Right kidney (tissue), 1 donor: ENCODE measurements around the gene MALAT1.

Experiments
- DNase-seq: peaks from one replicate; pipeline ENCODE4 v3.0.0-alpha.2; 2016

The MALAT1 gene

GRCh38 chr11:65478388-65479183 is 20.3 kb upstream of the MALAT1 start:
- DNase-seq: peak; percentile 65

GRCh38 chr11:65479184-65480145 is 19.4 kb upstream of the MALAT1 start:
- peak; percentile 54 for DNase-seq

DNA sequence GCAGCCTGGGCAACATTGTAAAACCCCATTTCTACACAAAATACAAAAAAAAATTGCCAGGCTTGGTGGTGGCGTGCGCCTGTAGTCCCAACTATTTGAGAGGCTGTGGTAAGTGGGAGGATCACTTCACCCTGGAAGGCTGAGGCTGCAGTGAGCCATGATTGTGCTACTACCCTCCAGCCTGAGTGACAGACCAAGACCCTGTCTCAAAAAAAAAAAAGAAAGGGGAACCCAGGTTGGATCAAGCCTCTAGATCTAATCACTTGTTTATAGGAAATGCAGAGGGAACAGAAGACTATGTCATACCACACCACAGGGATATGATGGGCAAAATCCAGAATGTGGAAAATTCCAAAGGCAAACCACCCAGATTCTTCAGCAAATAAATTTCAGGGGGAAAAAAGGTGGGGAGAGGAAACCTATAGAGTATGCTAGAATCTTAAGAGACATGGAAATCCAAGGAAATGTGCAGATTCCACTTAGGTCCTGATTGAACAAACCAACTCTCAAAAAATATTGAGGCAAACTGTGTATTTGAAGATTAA is 16.5 kb upstream of the MALAT1 start:
- DNase-seq: no peak

- DNase-seq: no peak
Measured at GRCh38 chr11:65485920-65486219, 13.0 kb upstream of the MALAT1 start.

DNA sequence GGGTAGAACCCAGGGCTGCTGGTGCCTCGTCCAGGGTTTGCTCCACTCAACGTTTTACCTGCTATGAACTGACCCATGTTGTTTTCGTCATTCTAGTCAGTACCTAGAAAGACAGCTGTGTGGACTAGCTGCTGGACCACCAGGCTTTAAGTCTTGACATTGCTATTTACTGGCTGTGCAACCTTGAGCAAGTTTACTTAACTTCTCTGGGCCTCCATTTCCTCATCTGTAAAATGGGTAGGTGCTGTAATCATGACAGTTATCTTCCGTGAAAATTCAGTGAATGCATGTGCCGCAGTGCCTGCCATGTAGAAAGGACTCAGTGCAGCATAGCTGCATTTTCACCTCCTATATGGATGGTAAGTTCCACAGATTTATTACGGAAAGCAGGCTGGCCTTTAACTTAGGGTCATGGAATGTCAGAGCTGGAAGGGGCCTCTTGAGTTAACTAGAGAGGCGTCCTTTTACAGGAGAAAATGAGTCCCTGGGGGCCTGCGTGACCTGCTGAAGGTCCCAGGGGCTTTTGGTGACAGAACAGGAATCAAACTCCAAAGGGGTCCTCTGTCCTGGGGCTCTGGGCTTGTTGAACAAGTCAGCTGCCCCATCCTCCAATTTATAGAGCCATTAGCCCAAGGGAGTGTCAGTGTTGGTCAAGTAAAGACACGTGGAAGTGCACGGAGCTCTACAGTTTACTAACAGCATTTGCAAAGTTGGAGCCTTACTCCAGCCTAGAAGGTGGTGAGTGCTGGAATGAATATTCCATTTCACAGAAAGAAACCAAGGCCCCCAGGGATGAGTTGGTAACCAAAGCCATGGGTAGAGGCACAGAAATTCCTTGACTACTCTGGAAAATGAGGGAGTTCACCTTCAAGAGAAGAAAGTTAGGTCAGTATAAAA is 12.0 kb upstream of the MALAT1 start:
- no peak for DNase-seq

- peak; percentile 86 for DNase-seq
Measured at GRCh38 chr11:65487467-65488272, 11.2 kb upstream of the MALAT1 start.

GRCh38 chr11:65488273-65489034 is 10.4 kb upstream of the MALAT1 start:
- peak; percentile 61 for DNase-seq

GRCh38 chr11:65489035-65489705 is 9.7 kb upstream of the MALAT1 start:
- peak; percentile 58 for DNase-seq

GRCh38 chr11:65489706-65490320 is 9.0 kb upstream of the MALAT1 start:
- DNase-seq: peak; percentile 61

DNA sequence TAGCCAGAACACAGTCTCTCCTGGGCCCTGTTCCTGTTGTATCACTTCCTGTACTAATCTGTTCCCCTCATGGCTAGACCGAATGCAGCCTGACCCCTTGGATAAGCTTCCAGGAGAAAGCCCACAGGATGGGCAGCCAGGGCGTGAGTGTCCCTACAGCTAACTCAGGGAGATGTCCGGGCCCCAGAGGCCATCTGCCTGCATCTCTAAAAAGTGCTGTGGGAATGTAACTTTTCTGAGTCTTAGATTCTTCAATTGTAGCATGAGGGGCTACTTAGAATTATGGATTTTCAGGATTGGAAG is 7.7 kb upstream of the MALAT1 start:
- DNase-seq: no peak

DNA sequence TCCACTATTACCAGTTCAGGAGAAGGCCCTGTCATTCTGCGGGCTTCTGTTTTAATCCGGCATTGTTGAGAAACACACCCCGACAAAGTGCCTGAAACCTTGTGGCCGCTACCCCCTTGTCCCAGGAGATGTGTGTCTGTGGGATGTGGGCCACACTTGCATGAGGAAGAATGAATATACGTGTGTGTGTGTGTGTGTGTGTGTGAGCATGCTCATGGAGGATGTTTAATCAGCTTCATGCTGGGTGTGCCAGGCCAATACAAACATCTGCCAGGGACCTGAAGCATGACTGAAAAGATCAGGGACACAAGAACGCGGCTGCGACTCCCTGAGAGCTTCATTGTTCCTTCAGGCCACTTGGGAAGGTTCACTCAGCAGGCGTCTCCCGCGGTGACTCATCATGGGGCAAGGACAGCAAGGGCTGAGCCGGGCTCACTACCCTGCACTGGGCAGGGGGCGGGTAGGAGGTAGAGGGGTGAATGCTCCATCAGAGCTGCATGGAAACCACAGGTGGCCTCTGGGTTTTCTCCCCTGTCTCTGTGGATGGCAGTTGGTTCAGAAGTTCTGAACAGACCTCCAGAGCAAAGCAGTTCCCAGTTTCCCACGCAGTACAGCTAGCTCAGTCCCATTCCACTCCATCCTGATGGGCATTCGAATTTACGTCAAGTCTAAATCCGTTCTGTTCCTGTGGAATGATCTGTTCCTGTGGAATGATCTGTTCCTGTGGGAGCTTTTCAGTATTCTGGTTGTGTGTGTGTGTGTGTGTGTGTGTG is 7.0 kb upstream of the MALAT1 start:
- DNase-seq: peak; percentile 39

DNA sequence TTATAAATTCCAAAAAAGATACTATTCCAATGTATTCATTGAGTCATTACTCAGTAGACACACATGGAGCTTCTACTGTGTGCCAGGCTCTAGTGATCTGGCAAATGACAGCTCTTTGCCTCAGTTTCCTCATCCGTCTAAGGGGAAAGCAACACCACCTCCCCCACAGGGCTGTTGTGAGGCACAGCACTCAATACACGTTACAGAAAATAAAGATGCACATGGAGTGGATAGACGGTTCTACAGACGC is 6.5 kb upstream of the MALAT1 start:
- DNase-seq: no peak

GRCh38 chr11:65492637-65493366 is 6.0 kb upstream of the MALAT1 start:
- DNase-seq: peak; percentile 55

GRCh38 chr11:65493367-65494176 is 5.3 kb upstream of the MALAT1 start:
- no peak for DNase-seq

GRCh38 chr11:65496304-65497140 is 2.3 kb upstream of the MALAT1 start:
- DNase-seq: peak; percentile 66
